Small intestine (tissue), 7 donors: ENCODE results near the gene GNPAT. TPM values are rescaled to one million over a fixed set of nuclear protein-coding genes. Genes with fewer than 3 reads are reported as not detected.
"Not testable (repeated sequence)": the region's sequence is repeated elsewhere in the genome, so short reads cannot be mapped to it uniquely, and the experiment has no call there.

ENCODE experiments used
- DNase-seq, 2 donors: peaks; one replicate each; pipeline versions ENCODE4 v3.0.0 to v3.0.0-alpha.2; 2013
- FAIRE-seq: peaks from 2 replicates; lab custom pipeline; 2012; peaks lifted over from hg19 to GRCh38; lab: Jason Lieb, UNC
- H3K27ac ChIP-seq, 3 donors: one replicate each; pipeline ENCODE4 v1.5.1; 2013; ENCODE audit warnings: low read length in 2 of 3, mild to moderate bottlenecking in 2 of 3, control low read depth in 1 of 3, inconsistent platforms in 1 of 3, low read depth in 1 of 3, moderate library complexity in 1 of 3
- H3K27me3 ChIP-seq, 3 donors: one replicate each; pipeline ENCODE4 v1.6.1; 2013; ENCODE audit warnings: low read length in 3 of 3, inconsistent platforms in 1 of 3; ENCODE audit not compliant: control insufficient read depth in 3 of 3, insufficient read depth in 3 of 3
- H3K36me3 ChIP-seq, 3 donors: one replicate each; pipeline ENCODE4 v1.6.1; 2013; ENCODE audit warnings: low read length in 3 of 3, inconsistent platforms in 1 of 3, low read depth in 1 of 3, mild to moderate bottlenecking in 1 of 3, moderate library complexity in 1 of 3; ENCODE audit not compliant: control insufficient read depth in 3 of 3, insufficient read depth in 2 of 3
- H3K4me1 ChIP-seq, 3 donors: one replicate each; pipeline ENCODE4 v1.6.1; 2013; ENCODE audit warnings: low read length in 2 of 3, inconsistent platforms in 1 of 3, low read depth in 1 of 3, mild to moderate bottlenecking in 1 of 3, moderate library complexity in 1 of 3; ENCODE audit not compliant: control insufficient read depth in 3 of 3, insufficient read depth in 2 of 3
- H3K4me3 ChIP-seq, 3 donors: one replicate each; pipeline ENCODE4 v1.5.1; 2013; ENCODE audit warnings: low read length in 3 of 3, control low read depth in 1 of 3, inconsistent platforms in 1 of 3, low read depth in 1 of 3, mild to moderate bottlenecking in 1 of 3, moderate library complexity in 1 of 3
- H3K9me3 ChIP-seq, 2 donors: one replicate each; pipeline ENCODE4 v1.6.1; 2013; ENCODE audit warnings: low read depth in 1 of 2, low read length in 1 of 2; ENCODE audit not compliant: control insufficient read depth in 2 of 2, insufficient read depth in 1 of 2
- WGBS, 3 donors: extraction: QIAGEN DNeasy Blood & Tissue Kit; methylation state at CpG; one replicate each; pipeline ENCODE4 v1.1.7; 2013; 5-methylcytosine and 5-hydroxymethylcytosine counted together
- polyA plus RNA-seq, 4 donors: library from polyadenylated mRNA; stranded (reverse) in 3 of 4; unstranded in 1 of 4; fragments of 200-250 nt in 3 of 4; fragments of 120-200 nt in 1 of 4; gene quantifications; one replicate each; pipeline versions ENCODE4 v1.2.1 to v1.2.3, GENCODE V29; 2013
- donor health status: healthy with polysubstance abuse.
- donor health status: control.
- donor health status: control.
- donor health status: Bipolar disorder and iron deficiency.
- donor health status: healthy.

Gene GNPAT
- polyA plus RNA-seq, 4 donors, result 43.4 to 69.4 (median 56.6) TPM

GRCh38 chr1:231209531-231209930, 31.5 kb upstream of the GNPAT start:
- H3K36me3 ChIP-seq, result no peaks in the 10 kb centered on the region
- FAIRE-seq, result no peak
- WGBS, 3 donors, result 78 to 90% (median 80%) methylated on average over 5 of the region's 5 CpGs
- peaks cover 0 to 10% (median 0%) of the 10 kb centered on the region in 3 donors for H3K4me1 ChIP-seq
- H3K27ac ChIP-seq, result no peak overlapping the region
- no peak overlapping the region for H3K4me3 ChIP-seq
- no peaks in the 10 kb centered on the region for H3K9me3 ChIP-seq
- no peaks in the 10 kb centered on the region for H3K27me3 ChIP-seq
- no peak for DNase-seq

DNA sequence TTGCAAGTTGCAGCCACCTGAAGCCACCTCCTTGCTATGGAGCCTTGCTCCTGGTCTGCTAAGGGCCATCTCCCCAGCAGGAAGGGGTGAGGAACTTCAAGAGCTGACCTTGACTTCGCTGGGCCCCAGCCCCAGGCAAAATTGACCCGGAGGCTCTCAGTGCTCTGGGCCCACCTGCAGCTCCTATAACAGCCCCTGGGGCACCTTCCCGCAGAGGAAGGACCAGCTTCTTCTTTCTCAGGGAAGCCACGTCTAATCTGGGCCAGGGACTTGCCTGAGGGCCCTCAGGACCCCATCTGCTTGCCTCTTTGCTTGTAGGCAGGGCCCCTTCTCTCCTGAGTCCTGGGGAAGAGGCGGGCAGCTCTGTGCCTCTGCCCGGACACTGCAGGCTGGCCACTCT, 30.9 kb upstream of the GNPAT start:
- FAIRE-seq (no peak), DNase-seq (no peak)
- Histone ChIP-seq H3K9me3 (no peaks in the 10 kb centered on the region), H3K36me3 (no peaks in the 10 kb centered on the region), H3K27me3 (no peaks in the 10 kb centered on the region), H3K4me3 (no peak overlapping the region), H3K27ac (no peak overlapping the region), H3K4me1 (peaks cover 0 to 10% (median 0%) of the 10 kb centered on the region in 3 donors)
- WGBS, 3 donors, result 90 to 94% (median 91%) methylated on average over 5 to 6 of the region's 6 CpGs

GRCh38 chr1:231211005-231211857, 29.8 kb upstream of the GNPAT start:
- peak; percentile 87 to 94 for DNase-seq
- Histone ChIP-seq H3K27me3 (no peaks in the 10 kb centered on the region), H3K4me3 (peak overlapping the region in 2 of 3 donors; percentile 39 to 53), H3K27ac (peak overlapping the region; percentile 13 to 73 (median 28)), H3K36me3 (no peaks in the 10 kb centered on the region), H3K4me1 (peaks cover 0 to 17% (median 0%) of the 10 kb centered on the region in 3 donors), H3K9me3 (no peaks in the 10 kb centered on the region)
- no peak for FAIRE-seq
- 15 to 17% (median 17%) methylated on average over 28 of the region's 28 CpGs for WGBS, 3 donors

GRCh38 chr1:231212301-231212700, 28.7 kb upstream of the GNPAT start:
- DNase-seq, result peak; percentile 51 to 54
- not testable (repeated sequence) for H3K36me3 ChIP-seq, H3K4me3 ChIP-seq, H3K9me3 ChIP-seq, H3K27me3 ChIP-seq, H3K27ac ChIP-seq, FAIRE-seq
- 22 to 49% (median 43%) methylated on average over 5 of the region's 5 CpGs for WGBS, 3 donors
- peaks cover 0 to 23% (median 0%) of the 10 kb centered on the region in 3 donors for H3K4me1 ChIP-seq

- Histone ChIP-seq H3K4me3 (no peak overlapping the region), H3K27me3 (no peaks in the 10 kb centered on the region), H3K4me1 (peaks cover 0 to 23% (median 0%) of the 10 kb centered on the region in 3 donors), H3K9me3 (no peaks in the 10 kb centered on the region), H3K36me3 (no peaks in the 10 kb centered on the region), H3K27ac (no peak overlapping the region)
- 92 to 95% (median 94%) methylated on average over 22 of the region's 22 CpGs for WGBS, 3 donors
- DNase-seq, result no peak
- no peak for FAIRE-seq
Measured at GRCh38 chr1:231213831-231214573, 27.0 kb upstream of the GNPAT start.

DNA sequence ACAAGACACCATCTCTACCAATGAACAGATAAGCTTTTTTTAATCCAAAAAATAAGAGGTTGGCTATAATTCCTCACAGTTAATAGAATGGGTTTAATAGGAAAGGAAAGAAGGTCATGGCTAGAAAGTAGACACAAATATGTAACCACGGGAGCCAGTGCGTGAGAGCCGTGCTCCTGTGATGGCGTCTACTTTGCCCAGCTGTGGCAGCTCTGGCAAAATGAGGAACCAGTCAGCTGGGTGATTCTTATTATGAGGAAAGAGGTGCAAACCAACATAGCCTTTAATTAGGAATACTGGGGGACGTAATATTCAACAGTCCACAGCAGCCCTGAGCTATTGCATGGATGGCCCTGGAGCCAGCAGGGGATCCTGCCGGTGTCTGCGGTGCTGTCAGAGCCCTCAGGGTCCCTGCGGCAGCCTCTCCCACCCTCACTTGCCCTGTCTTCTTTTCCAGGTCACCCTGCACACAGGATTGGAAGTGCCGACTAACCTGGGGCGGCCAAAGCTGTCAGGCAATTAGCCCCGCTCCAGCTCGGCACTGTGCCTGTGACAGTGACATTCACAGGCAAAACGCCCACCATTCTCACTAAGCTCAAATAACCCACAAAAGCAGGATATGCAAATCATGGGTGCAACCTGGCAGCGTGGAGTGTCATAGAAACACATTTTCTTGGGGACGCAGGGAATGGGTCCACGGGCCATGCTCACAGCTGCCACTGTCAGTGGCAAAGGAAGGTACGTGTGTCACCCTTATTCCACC, 25.9 kb upstream of the GNPAT start:
- no peak for DNase-seq
- WGBS, 3 donors, result 72 to 90% (median 82%) methylated on average over 17 of the region's 17 CpGs

DNA sequence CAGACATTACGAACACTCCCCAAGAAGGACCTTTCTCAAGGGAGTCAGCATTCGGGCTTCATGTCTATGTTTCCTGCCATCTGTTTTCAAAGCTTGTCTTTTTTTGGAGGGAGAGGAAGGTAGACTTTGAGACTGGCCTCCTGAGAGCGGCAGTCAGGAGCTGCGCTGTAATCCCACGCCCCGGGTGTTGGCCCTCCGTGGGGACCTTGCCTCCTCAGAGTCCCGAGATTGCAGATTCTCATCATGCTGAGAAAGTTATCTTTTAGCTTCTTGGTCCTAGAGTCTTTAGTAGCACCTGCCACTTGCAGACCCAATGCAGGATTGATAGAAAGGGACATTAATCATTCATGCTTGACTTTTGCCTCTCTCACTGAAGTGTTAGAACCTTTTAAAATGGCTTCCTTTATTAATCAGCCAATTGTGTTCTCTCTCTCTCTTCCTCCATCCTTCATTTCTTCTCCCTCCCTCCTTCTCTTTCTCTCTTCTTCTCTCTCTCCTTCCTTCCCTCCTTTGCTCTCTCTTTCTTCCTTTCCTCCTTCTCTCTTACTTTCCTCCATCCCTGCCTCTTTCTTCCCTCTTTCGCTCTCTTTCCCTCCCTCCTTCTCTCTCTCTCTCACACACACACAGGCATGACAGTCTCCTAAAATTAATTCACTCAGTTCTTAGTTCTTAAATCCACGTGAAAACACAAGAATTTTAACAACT, 25.2 kb upstream of the GNPAT start:
- Histone ChIP-seq H3K4me1 (peaks cover 0 to 23% (median 0%) of the 10 kb centered on the region in 3 donors), H3K9me3 (no peaks in the 10 kb centered on the region), H3K4me3 (no peak overlapping the region), H3K27ac (peak overlapping the region in 1 of 3 donors; percentile 3), H3K27me3 (no peaks in the 10 kb centered on the region), H3K36me3 (no peaks in the 10 kb centered on the region)
- WGBS, 3 donors, result 46 to 67% (median 51%) methylated on average over 10 of the region's 10 CpGs
- FAIRE-seq, result no peak
- peak in 1 of 2 donors; percentile 30 for DNase-seq

More for the DNA sequence above, 25.9 kb upstream of the GNPAT start:
- no peak for FAIRE-seq
- H3K36me3 ChIP-seq, result no peaks in the 10 kb centered on the region
- peaks cover 0 to 23% (median 0%) of the 10 kb centered on the region in 3 donors for H3K4me1 ChIP-seq
- H3K9me3 ChIP-seq, result no peaks in the 10 kb centered on the region
- no peak overlapping the region for H3K4me3 ChIP-seq
- H3K27me3 ChIP-seq, result no peaks in the 10 kb centered on the region
- no peak overlapping the region for H3K27ac ChIP-seq
